Measurements from ENCODE around the gene C1orf198.

Gene C1orf198

DNA sequence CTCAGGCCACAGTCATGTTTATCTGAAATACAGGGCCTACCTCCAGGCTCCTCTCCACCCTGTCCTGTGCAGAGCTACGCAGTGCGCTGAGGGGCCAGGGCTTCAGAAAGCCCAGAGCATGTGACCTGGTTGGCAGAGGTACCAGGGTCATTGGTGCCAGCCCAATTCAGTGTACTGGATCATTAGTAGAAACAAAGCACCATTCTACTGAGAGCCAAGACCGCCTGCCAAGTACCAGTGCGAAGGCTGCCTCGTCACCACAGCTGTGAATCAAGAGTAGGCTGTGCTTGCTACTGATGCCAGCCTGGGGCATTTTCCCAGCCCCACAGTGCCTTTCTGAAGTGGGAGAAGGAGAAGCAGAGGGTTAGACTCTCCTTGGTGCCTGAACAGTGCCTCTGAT lies 61.3 kb downstream of the C1orf198 start:
- FAIRE-seq, result no peak

- no peak for FAIRE-seq
These were observed 61.8 kb downstream of the C1orf198 start for GRCh38 chr1:230806552-230806951.

- FAIRE-seq, result no peak
These were observed 63.9 kb downstream of the C1orf198 start for GRCh38 chr1:230804396-230804795.

DNA sequence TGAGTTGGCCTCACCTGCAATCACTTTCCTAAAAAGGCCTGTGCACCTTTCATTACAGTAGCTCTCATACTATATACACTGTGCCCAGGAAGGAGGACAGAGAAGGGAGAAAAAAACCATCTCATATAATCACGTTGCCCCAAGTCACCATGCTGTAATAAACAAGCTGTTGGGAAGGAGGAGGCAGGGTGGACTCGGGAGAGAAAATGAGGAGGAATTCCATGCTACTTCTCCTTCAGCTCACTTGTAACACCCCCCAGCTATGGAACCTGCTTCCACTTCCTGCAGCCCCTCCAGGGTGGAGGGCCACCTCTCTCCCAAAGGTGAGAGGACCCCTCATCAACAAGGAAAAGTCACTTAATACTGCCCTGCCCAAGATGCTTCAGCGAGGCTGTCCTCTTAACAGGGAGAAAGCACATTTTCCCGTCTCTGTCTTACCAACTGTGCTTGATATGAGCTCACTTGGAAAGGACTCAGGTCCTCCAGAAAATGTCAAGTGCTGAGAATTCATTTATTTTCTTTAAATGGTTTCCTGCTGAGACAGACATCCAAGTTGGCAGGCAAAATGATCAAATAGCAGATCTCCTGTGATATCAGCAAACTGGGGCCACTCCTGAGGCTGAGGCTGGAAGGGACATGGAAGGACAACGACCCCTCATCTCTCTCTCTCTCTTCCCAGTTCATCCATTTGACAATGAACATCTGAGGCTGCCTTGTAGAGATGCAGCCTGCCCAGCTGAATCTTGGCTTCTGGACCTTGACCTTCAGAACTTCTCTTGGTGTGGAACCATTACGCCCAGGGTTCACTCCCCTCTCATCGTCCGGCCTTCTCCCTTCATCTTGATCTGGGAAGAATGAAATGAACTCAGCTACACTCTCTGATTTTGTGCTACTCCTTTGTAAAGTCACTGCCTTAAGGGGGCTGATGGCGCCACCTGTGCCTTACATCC lies 67.2 kb downstream of the C1orf198 start:
- FAIRE-seq, result no peak

GRCh38 chr1:230798491-230798890 lies 69.8 kb downstream of the C1orf198 start:
- FAIRE-seq, result no peak

DNA sequence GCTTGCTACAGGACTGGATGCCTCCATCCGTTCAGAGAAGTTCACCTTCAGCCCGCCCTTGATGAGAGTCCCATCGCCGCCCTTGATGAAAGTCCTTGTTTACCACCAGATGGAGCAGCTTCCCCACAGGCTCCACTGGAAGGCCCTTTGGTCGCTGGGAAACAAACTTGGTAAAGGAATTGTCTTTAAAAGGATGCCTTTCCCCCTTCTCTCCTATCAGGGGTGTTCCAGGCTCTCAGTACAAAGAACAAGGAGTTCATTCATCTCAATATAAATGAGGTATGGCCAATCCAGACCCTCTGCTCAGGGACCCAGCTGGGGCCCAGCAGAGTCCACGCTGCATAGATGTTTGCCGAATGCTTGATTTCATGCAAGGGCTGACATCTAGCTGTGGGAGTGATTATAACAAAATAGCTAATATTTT lies 70.4 kb downstream of the C1orf198 start:
- peak; percentile 66 for FAIRE-seq

DNA sequence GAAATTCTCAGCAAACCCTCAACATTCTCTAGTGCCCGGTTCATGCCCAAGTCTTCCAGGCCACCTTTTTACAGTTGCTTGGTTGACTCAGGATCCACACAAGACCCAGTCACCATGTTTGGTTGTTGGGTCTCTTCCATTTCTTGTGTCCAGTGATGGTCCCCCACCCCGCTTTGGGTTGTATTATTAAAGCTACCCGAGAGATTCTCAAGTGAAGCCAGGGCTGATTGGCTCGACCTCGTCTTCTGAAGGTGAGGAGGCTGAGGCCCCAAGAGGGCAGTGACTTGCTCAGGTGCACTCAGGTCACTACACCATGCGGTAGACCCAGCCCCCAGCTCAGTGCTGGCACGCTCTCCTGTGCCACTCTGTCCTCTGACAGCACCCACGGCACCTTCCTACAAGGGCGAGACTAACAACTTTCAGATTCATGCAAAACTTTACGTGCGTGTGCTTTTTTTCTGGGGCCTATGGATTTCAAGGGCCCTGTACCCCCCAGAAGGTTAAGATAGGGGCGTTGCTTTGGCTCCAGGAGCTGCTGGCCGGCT lies 70.9 kb downstream of the C1orf198 start:
- no peak for FAIRE-seq

DNA sequence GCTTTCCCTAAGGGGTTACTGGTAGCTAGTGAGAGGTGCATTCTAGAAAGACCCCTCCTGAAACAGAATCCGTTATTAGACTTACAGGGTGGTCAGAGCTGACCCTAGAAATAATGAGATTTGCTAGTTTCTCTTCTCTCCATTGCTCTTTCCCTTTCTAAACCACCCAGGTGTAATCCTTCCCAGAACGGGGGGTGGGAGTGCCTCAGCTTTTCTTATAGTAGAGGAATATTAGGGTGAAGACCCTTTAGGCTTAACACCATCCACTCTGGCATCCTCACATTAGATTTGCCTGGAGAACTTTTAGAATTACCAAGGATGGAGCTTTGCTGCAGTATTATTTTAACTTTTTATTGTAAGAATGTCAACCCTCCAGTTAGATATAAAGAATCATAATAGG lies 71.7 kb downstream of the C1orf198 start:
- no peak for FAIRE-seq

DNA sequence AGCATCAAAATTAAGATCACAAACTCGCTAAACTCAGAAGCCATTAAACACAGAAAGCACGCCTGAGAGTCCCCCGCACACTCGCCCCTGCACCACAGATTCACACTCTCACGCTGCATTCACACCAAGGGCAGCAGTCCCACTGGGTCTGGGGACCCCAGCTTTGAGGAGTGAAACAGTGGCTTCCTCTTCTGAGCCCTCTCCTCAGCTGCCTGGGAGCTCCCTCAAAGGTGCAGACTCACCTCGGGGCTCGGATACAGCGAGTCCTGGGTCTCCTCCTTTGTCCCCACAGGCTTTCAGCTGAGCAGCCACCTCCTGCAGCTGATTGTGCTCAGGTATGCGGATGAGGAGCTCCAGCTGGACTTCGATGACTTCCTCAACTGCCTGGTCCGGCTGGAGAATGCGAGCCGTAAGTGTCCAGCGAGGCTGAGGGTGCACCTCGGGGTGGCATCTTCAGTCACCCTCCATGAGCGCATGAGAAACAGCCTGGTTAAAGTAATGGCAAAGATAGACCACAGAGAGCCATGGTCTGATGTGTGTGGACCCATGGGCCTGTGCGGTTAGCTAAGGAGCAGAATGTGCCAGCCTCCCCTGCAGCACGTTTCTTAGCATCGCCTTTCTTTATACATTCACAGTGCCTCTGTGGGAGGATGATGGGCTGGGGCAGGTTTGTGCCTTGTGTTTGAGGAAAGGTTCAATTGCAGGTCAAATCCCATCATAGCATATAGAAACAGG lies 73.3 kb downstream of the C1orf198 start:
- no peak for FAIRE-seq

GRCh38 chr1:230794431-230794830 lies 73.9 kb downstream of the C1orf198 start:
- FAIRE-seq, result no peak

DNA sequence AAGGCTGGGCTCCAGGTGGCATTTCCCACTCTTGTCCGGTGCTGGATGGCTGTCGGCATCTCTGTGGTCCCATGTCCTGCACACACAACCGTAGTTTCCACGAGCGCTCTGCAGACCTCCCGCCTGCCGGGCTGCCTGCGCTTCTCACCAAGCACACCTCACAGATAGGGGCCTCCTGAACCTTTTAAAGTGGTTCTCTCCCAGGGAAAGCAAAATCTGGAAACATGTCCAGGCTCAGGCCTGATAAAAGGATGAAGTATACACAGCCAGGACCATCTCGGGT lies 74.9 kb downstream of the C1orf198 start:
- no peak for FAIRE-seq

DNA sequence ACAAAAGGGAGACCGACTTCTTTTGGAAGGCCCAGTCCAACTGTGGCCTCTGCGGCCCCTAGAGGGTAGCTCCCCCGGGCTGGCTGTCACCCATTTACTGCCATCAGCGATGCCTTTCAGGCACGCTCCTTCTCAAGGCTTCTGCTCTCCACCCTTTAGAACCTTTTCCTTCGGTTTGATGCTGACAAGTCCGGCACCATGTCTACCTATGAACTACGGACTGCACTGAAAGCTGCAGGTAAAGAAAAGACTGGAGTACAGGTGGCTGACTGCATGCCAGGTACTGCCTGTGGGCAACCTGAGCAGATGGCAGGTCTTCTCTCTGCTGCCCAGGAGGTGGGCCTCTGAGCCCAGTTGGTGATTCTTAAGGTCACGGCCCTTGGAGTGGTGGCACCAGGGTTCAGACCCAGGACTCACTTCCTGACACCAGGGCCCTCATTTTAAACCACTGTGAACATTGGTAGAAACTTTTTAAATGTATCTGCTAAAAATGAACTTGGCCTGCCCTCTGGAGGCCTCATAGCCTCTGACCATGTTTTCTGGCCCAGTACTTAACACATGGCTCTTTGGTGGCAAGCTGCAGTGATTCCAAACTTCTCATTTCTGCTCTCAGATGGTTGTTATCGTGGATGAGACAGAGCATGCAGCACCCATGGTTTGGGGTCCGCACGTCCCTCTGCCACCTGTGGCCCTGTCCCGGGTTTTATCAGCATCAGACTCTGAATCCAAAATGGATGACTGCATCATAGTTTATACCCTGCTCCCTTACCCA lies 75.4 kb downstream of the C1orf198 start:
- FAIRE-seq, result no peak

GRCh38 chr1:230791986-230792564 lies 76.2 kb downstream of the C1orf198 start:
- FAIRE-seq, result no peak

- no peak for FAIRE-seq
These were observed 78.3 kb downstream of the C1orf198 start for GRCh38 chr1:230790026-230790425.

- FAIRE-seq, result no peak
These were observed 79.6 kb downstream of the C1orf198 start for GRCh38 chr1:230788561-230789275.

GRCh38 chr1:230787471-230787870 lies 80.8 kb downstream of the C1orf198 start:
- FAIRE-seq, result no peak

Measured in islet of Langerhans (tissue), 1 donor.